ENCODE measurements around the gene RNU6-9.

RNU6-9 gene

DNA sequence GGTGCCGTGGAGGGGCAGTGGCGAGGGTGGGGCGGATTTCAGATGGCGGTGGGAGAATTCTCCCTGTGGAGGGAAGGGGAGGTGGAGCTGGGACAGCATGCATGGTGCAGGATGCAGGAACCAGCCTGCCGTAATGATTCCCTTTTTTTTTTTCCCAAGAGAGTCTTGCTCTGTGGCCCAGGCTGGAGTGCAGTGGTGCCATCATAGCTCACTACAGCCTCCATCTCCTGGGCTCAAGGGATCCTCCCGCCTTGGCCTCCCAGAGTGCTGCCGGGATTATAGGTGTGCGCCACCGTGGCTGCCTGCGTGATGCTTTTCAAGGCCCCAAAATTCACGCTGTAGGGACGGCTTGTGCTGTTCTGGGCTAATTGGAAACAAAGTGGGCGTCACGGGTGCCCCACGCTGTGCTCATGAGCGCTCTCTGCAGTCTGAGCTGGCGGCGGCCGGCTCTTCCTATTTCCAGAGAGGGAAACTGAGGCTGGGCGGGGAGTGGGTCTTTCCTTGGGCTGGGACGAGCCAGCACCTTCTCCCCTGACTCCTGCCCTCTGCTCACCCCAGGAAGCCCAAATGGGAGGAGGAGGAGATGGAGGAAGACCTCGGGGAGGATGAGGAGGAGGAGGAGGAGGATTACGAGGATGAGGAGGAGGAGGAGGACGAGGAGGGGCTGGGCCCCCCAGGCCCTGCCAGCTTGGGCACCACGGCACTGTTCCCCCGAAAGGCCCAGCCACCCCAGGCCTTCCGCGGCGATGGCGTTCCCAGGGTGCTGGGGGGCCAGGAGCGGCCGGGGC, 38.8 kb downstream of the RNU6-9 start:
- DNase-seq (ENCODE audit: insufficient read length, low spot score) (no peak), FAIRE-seq (no peak)

DNA sequence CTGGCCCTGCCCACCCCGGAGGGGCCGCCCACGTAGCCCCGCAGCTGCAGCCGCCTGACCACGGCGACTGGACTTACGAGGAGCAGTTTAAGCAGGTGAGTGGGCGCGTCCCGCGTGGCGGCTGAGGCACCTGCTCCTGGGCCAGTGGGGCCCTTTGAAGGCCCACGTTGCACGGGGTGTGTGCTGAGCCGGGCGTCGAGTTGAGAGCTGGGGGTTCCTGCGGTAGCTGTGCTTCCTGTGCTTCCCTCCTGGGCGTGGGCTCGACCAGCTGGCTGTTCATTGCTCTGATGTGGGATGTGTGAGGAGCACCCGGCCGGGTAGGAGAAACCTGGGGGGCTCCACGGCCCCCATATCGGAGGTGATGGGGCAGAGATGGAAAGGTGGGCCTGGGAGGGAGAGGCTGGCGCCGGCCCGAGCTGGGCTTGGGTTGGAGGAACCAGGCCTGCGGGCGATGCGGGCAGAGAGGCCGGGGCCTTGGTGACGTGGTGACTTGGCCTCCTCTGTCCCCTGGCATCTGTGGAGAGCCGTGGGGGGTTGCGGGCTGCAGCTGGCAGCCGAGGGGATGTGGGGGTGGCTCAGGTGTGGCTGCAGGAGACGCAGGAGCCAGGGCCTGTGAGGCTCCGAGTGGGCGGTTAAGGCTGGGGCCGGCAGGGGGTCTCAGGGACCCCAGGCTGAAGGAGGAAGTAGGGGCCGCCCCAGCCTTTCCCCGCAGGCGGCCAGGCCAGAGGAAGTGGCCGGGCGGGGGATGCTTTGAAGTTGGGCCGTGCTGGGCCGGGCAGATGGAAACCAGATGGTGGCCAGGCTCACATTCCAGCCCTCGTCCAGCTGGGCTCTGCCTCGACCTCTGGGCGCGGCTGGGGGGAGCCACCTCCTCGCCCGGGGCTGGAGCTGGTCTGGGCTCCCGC, 39.6 kb downstream of the RNU6-9 start:
- DNase-seq (ENCODE audit: insufficient read length, low spot score), result no peak

DNA sequence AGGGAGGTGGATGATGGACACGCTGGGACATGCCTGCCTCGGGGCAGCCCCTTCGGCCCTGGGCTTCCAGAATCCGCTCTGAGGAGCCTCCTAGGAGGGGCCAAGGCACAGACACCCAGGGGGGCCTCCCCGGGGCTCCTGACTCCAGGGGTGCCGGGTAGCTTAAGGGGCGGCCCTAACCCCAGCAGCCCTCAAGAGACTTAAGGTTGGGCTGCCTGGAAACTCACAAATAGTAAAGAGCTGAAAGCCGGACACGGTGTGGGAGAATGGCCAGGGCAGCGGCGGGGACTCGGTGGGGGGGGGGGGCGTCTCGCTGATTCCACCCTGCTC, 40.2 kb downstream of the RNU6-9 start:
- FAIRE-seq (no peak), DNase-seq (ENCODE audit: insufficient read length, low spot score) (no peak)

More for the DNA sequence above, 39.6 kb downstream of the RNU6-9 start:
- FAIRE-seq, result no peak

DNA sequence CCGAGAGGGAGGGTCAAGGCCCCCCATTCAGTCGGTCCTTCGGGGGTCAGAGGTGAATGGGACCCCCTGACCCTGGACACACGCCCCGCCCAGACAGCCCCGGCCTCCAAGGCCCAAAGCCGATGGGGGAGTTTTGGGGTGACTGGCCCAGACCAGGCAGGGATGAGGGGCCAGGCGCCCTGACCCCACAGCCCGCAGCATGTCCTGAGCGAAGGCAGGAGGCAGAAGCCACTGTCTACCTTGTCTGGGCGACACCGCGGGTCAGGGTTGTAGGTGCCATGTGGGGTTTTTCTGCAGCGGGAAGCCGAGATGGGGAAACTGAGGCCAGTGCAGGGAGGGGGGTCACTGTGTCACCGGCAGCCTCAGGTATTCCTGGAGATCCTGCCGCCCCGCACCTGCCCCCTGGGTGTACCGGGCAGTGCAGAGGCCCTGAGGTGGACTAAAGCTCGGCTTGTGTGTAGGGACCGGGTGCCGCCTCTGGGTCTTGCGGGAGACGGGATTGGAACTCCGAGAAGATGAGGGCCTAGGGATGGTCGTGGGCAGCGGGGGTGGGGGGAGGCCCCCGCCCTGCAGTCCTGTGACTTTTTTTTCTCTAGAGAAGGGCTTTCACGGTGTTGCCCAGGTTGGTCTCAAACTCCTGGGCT, 41.0 kb downstream of the RNU6-9 start:
- DNase-seq (ENCODE audit: insufficient read length, low spot score), result no peak
- no peak for FAIRE-seq

DNA sequence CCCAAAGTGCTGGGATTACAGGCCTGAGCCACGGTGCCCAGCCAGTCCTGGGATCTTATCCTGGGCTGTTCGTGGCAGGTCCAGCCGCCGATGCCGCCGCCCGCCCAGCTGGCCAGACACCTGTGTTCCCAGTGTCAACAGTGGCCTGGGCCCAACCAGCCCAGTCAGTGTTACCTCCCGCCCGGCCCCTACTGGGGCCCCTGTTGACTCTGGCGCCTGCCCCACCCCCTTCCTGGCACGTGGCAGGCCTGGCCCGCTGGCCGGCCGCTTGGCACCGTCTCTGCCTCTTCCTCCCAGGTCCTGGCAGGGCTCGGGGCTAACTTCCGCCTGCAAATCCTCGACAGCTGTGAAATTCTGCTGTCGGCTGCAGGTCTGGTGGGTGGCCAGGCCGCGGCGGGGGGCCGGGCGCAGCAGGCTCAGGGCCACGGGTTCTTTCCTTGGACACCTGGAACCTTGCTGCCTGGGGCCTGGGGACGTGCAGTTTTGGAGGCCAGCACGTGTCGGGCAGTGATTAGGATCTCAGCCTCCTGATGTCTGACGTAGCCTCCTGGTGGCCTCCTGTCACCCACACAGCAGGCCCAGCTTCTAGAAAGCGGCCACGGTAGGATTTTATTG, 41.7 kb downstream of the RNU6-9 start:
- no peak for FAIRE-seq

DNA sequence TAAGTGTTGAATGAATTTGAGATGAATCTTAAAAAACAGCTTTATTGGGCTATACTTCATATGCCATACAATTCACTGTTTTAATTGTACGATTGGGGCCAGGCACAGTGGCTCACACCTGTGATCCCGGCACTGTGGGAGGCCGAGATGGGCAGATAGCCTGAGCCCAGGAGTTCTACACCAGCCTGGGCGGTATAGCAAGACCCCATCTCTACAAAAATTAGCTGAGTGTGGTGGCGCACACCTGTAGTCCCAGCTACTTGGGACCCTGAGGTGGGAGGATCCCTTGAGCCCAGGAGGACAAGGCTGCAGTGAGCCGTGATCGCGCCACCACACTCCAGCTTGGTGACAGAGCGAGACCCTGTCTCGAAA, 42.9 kb downstream of the RNU6-9 start:
- no peak for FAIRE-seq

More for the DNA sequence above, 41.7 kb downstream of the RNU6-9 start:
- no peak for DNase-seq (ENCODE audit: insufficient read length, low spot score)

DNA sequence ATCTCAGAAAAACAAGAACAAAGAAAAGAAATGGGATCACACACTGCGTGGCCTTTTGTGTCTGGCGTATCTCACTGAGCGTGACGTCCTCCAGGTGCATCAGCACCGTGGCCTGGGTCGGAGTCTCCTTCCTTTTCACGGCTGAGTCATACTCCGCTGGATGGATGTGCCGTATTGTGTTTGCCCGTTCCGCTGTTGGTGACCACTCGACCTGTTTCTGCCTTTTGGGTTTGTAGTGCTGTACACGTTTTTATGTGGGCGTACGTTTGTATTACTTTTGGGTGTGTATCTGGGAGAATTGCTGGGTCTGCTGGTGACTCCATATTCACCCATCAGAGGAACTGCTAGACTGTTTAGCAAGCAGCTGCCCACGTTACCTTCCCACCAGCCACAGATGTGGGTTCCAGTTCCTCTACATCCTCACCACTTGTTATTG, 44.0 kb downstream of the RNU6-9 start:
- peak; percentile 79 for FAIRE-seq
- DNase-seq (ENCODE audit: insufficient read length, low spot score), result no peak

More for the DNA sequence above, 42.9 kb downstream of the RNU6-9 start:
- DNase-seq (ENCODE audit: insufficient read length, low spot score), result no peak

DNA sequence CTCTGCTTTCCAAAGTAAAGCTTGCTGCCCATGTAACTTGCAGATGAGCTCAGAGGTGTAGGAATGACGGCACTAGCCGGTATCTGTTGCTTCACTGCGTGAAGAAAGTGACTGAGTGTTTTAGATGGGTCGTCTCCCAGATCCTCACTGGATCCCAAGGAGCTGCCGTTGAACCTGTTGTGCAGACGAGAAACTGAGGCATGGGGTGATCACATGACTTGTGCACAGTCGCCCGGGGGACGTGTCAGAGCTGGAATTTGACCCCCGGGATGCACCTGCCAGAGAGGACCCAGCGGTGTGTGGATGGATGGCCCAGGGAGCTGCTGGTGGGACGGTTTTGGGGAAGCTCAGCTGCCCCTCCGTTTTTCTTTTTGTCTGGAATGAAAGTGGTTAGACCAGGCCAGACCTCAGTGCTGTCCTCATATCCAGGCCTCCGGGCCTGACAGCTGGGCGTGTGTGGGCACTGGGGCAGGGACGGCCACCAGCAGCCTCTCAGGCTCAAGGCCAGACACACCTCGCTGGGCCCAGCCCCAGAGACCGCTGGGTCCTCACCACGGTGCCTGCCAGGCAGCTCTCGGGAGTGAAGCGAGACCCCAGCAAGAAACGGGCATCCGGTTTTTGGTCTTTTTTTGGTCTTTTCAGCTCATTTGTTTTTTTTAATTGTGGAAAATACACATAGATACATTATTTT, 45.1 kb downstream of the RNU6-9 start:
- FAIRE-seq, result no peak

DNA sequence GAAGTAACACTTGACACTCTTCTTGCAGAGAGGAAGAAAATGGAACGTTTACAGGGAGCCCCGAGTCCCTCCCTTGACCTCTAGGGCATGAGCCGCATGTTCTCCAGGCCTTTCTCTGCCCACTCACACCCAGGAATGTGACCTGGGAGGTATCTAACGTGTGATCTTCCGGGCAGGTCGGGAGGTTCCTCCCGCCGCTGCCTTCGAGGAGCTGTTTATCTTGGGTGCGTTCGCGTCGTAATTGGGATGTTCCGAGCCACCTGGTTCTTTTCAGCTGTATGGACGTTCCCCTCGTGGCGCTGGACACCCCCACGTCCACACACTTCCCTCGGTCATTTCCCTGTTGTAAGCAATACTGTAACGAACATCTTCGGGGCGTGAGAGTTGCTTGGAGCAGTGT, 46.2 kb downstream of the RNU6-9 start:
- DNase-seq (ENCODE audit: insufficient read length, low spot score) (no peak), FAIRE-seq (no peak)

More for the DNA sequence above, 45.1 kb downstream of the RNU6-9 start:
- no peak for DNase-seq (ENCODE audit: insufficient read length, low spot score)

DNA sequence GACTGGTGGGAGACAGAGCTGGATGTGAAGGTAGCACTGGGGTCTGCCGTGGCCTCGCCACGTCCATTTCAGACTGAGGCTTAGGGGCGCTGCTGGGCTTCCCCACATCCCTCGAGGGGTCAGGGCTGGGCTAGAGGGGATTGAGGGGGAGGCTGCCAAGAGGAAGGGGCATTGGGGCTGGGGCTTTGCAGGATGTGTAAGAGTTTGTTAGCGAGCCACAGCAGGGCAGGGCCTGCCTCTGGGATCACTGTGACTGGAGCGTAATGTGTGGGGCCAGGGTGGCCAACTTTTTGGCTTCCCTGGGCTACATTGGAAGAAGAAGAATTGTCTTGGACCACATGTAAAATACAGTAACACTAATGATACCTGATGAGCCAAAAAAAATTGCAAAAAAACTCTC, 46.6 kb downstream of the RNU6-9 start:
- FAIRE-seq (no peak), DNase-seq (ENCODE audit: insufficient read length, low spot score) (no peak)

DNA sequence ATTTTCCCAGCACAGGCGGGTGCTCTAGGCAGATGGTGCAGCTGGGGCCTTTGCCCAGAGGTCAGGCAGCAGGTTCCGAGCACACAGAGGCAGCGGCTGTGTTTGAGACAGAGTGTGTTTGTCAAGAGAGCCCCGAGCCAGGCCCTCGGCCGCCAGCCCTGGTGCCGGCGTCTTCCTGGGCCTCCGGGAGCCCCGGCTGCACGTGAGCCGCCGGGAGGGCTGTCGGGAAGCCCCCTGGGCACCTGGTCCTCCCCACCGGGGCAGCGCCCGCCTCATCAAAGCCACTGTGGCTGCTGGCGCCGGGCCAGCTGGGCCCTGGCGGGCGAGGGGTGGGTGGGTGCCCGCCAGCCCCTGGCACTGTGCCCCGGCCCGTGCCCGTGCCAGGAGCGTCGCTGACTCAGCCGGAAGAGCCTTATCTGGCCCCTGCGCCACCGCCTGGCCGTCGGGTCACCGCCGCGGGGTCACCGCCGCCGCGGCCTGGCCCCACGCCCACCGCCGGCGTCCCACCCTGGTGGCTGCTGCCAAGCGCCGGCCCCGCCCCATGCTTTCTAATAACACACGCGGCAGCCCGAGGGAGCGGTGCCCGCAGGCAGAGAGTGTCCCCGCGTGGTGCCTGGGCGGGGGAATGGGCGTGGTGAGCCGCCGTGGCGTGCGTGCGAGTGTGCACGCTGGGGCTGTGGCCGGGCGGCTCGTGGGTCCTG, 47.5 kb downstream of the RNU6-9 start:
- DNase-seq (ENCODE audit: insufficient read length, low spot score) (no peak), FAIRE-seq (peak; percentile 33)

DNA sequence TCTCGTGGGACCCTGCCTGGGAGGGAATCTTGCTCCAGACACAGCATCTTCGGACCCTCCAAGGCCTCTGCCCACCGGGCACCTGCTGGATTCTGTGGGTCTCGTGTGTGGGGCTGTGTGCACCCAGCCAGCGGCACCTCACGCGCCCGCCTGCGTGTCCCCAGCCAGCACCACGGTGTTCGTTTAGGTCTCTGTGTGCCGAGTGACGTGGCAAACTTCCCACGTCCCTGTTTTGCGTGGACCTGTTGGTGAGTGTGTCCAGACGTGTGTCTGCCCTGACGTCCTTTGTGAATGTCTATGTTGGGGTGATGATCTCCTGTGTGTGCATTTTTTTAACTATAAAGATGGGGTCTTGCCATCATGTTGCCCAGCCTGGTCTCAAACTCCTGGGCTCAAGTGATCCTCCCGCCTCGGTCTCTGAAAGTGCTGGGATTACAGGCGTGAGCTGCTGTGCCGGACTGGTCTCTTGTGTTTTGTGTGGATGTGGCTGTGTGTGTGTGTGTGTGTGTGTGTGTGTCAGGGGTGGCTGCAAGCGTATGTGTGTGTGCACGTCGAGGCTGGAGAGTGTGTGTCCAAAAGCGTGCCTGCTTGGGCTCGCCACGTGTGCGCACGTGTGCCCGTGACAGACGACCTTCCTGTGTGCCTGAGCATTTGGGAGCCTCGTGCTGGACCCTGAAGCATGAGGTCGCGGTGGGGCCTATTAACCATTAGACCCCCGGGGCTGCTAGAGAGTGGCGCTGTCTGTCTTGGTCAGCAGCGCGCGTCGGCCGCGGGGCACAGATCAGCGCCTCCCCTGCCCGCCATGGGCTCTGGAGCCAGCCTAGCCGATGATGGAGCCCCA, 48.2 kb downstream of the RNU6-9 start:
- FAIRE-seq (peak; percentile 31), DNase-seq (ENCODE audit: insufficient read length, low spot score) (no peak)

DNA sequence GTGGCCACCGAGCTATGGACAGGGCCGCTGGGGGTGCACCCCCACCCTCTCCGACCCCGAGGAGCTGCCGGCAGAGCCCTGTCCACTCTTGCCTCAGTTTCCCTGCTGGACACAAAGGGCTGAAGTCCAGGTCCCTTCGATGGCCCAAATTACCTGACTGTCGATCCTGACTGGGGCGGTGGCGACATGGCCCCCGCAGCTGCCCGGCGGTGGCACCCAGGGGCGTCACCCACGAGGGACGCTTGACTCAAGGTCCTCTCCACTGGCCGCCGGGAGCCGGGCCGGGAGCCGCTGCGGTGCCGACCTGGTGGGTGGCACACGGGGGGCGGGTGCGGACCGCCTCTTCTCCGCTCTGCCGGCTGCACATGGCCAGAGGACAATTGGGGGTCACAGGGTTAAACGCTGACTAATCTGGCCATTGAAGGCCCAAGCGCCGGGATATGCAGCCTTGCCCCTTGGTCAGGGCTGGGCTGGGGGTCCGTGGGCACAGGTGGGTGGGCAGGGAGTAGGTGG, 48.9 kb downstream of the RNU6-9 start:
- FAIRE-seq (no peak), DNase-seq (ENCODE audit: insufficient read length, low spot score) (no peak)
